GM18499 (cell line): ENCODE data around the gene TPBG.

ENCODE experiments used
- ATAC-seq: cut with Tn5 transposase; IDR thresholded peaks from one replicate; pipeline ENCODE4 v1.9.1; 2021; ENCODE audit warnings: moderate number of reproducible peaks; ENCODE audit not compliant: insufficient read depth, unreplicated experiment

The TPBG gene

GRCh38 chr6:82363428-82364086 lies at the start of gene TPBG:
Gene TPBG (plus strand): TSS chr6:82363817. CDS start chr6:82364962, 1,145 bp downstream.
- ATAC-seq: no peak

GRCh38 chr6:82322386-82322785 lies 41.2 kb upstream of the TPBG start:
- no peak for ATAC-seq

GRCh38 chr6:82329766-82330165 lies 33.9 kb upstream of the TPBG start:
- ATAC-seq: no peak

- no peak for ATAC-seq
These were observed 33.3 kb upstream of the TPBG start for GRCh38 chr6:82330171-82330804.

- ATAC-seq: no peak
These were observed 32.4 kb upstream of the TPBG start for GRCh38 chr6:82331031-82331773.

GRCh38 chr6:82333781-82334180 lies 29.8 kb upstream of the TPBG start:
- ATAC-seq: no peak

GRCh38 chr6:82337688-82338257 lies 25.8 kb upstream of the TPBG start:
- no peak for ATAC-seq

GRCh38 chr6:82348130-82348529 lies 15.5 kb upstream of the TPBG start:
- ATAC-seq: no peak

GRCh38 chr6:82353848-82354247 lies 9.8 kb upstream of the TPBG start:
- ATAC-seq: no peak

GRCh38 chr6:82360552-82360951 lies 3.1 kb upstream of the TPBG start:
- ATAC-seq: no peak

GRCh38 chr6:82361631-82362030 lies 2.0 kb upstream of the TPBG start:
- no peak for ATAC-seq

- no peak for ATAC-seq
These were observed 1.5 kb upstream of the TPBG start for GRCh38 chr6:82362144-82362543.

GRCh38 chr6:82362878-82363427 lies 664 bp upstream of the TPBG start:
- ATAC-seq: no peak

- no peak for ATAC-seq
These were observed 734 bp downstream of the TPBG start for GRCh38 chr6:82364087-82365015.

- no peak for ATAC-seq
These were observed 1.6 kb downstream of the TPBG start for GRCh38 chr6:82365016-82365795.

- ATAC-seq: no peak
These were observed 4.1 kb downstream of the TPBG start for GRCh38 chr6:82367704-82368103.

- ATAC-seq: no peak
These were observed 7.2 kb downstream of the TPBG start for GRCh38 chr6:82370788-82371187.

- no peak for ATAC-seq
These were observed 8.4 kb downstream of the TPBG start for GRCh38 chr6:82371799-82372546.
